Lung (tissue), 12 donors: ENCODE results near the gene AAMP. TPM values are rescaled to one million over a fixed set of nuclear protein-coding genes. Genes with fewer than 3 reads are reported as not detected.

Experiments
- ATAC-seq: fragments of 200-7000 bp; cut with Tn5 transposase; one replicate; pipeline ENCODE4 v1.9.1; 2020; ENCODE audit warnings: moderate number of reproducible peaks; ENCODE audit not compliant: insufficient read depth, low FRiP score
- DNase-seq, 3 donors: peaks; one replicate each; pipeline ENCODE4 v3.0.0-alpha.2; 2013 to 2017
- H3K27ac ChIP-seq, 2 donors: one replicate each; pipeline ENCODE4 v1.5.1; 2013; ENCODE audit warnings: mild to moderate bottlenecking in 2 of 2, moderate library complexity in 2 of 2, control low read depth in 1 of 2, inconsistent platforms in 1 of 2, low read depth in 1 of 2, low read length in 1 of 2
- H3K27me3 ChIP-seq, 3 donors: one replicate each; pipeline ENCODE4 v1.5.1; 2013; ENCODE audit warnings: low read length in 2 of 3; ENCODE audit not compliant: control insufficient read depth in 3 of 3, insufficient read depth in 3 of 3
- H3K36me3 ChIP-seq, 4 donors: one replicate each; pipeline ENCODE4 v1.5.1; 2013; ENCODE audit warnings: low read length in 4 of 4, mild to moderate bottlenecking in 1 of 4, moderate library complexity in 1 of 4; ENCODE audit not compliant: control insufficient read depth in 4 of 4, insufficient read depth in 4 of 4
- H3K4me1 ChIP-seq, 5 donors: one replicate each; pipeline ENCODE4 v1.5.1; 2013; ENCODE audit warnings: low read length in 5 of 5, mild to moderate bottlenecking in 2 of 5, moderate library complexity in 1 of 5; ENCODE audit not compliant: control insufficient read depth in 5 of 5, insufficient read depth in 5 of 5
- H3K4me3 ChIP-seq: one replicate; pipeline ENCODE4 v1.5.1; 2013; ENCODE audit warnings: mild to moderate bottlenecking, control low read depth, moderate library complexity
- H3K9ac ChIP-seq, 2 donors: one replicate each; pipeline ENCODE4 v1.5.1; 2013; ENCODE audit warnings: low read length in 2 of 2, control low read depth in 1 of 2; ENCODE audit not compliant: insufficient read depth in 1 of 2
- H3K9me3 ChIP-seq, 4 donors: one replicate each; pipeline ENCODE4 v1.5.1; 2013; ENCODE audit warnings: low read length in 3 of 4, mild to moderate bottlenecking in 1 of 4, moderate library complexity in 1 of 4; ENCODE audit not compliant: control insufficient read depth in 4 of 4, insufficient read depth in 3 of 4
- CTCF ChIP-seq: IDR thresholded peaks from 2 replicates; pipeline ENCODE4 v1.5.1; 2012; ENCODE audit warnings: mild to moderate bottlenecking; ENCODE audit errors: control extremely low read depth, extremely low read depth
- WGBS, 2 donors: extraction: QIAGEN DNeasy Blood & Tissue Kit; methylation state at CpG; one replicate each; pipeline ENCODE4 v1.1.7; 2013; 5-methylcytosine and 5-hydroxymethylcytosine counted together
- polyA plus RNA-seq, 2 donors: library from polyadenylated mRNA; stranded (reverse); fragments of 200-250 nt; gene quantifications; one replicate each; pipeline ENCODE4 v1.2.1, GENCODE V29; 2013
- total RNA-seq, 2 donors: library from RNA; depleted of rRNA in 1 of 2; stranded (reverse); fragments of >200 nt in 1 of 2; gene quantifications; one replicate each; pipeline ENCODE4 v1.2.1, GENCODE V29; 2014 to 2021
- donor health status: control.
- donor health status: control.
- donor health status: Bipolar disorder and iron deficiency.
- donor health status: healthy.
- donor health status: DM: yes; HTN: yes; CAD: no.

The AAMP gene
- total and polyA plus RNA-seq, 4 donors = 62.0 to 193 (median 78.5) TPM

- peak overlapping the region in 1 of 2 donors; percentile 7 for H3K27ac ChIP-seq
- H3K27me3 ChIP-seq = no peaks in the 10 kb centered on the region
- peaks cover 5 to 40% (median 11%) of the 10 kb centered on the region in 4 donors for H3K36me3 ChIP-seq
- TF ChIP-seq CTCF = no peak
- 66 to 74% methylated on average over 17 of the region's 17 CpGs for WGBS, 2 donors
- H3K4me1 ChIP-seq = peaks cover 0 to 25% (median 15%) of the 10 kb centered on the region in 5 donors
- DNase-seq = no peak
- H3K9me3 ChIP-seq = no peaks in the 10 kb centered on the region
- H3K4me3 ChIP-seq = no peak overlapping the region
- no peak overlapping the region for H3K9ac ChIP-seq
- ATAC-seq = no peak
Measured at GRCh38 chr2:218263817-218264641, 5.9 kb downstream of the AAMP start.

- 93% methylated on average over 37 to 39 of the region's 39 CpGs for WGBS, 2 donors
Measured at GRCh38 chr2:218262631-218263586, 7.0 kb downstream of the AAMP start.

GRCh38 chr2:218262237-218262600, 7.7 kb downstream of the AAMP start:
- H3K27ac ChIP-seq = no peak overlapping the region
- H3K9ac ChIP-seq = no peak overlapping the region
- DNase-seq = no peak
- TF ChIP-seq CTCF = no peak
- H3K4me1 ChIP-seq = peaks cover 0 to 32% (median 18%) of the 10 kb centered on the region in 5 donors
- H3K4me3 ChIP-seq = no peak overlapping the region
- 85 to 91% methylated on average over 6 of the region's 6 CpGs for WGBS, 2 donors
- peaks cover 0 to 37% (median 9%) of the 10 kb centered on the region in 4 donors for H3K36me3 ChIP-seq
- ATAC-seq = no peak
- H3K27me3 ChIP-seq = no peaks in the 10 kb centered on the region
- no peaks in the 10 kb centered on the region for H3K9me3 ChIP-seq

More at GRCh38 chr2:218262631-218263586, 7.0 kb downstream of the AAMP start:
- ATAC-seq (no peak), DNase-seq (no peak)
- no peak for TF ChIP-seq CTCF
- Histone ChIP-seq H3K27me3 (no peaks in the 10 kb centered on the region), H3K9ac (no peak overlapping the region), H3K27ac (no peak overlapping the region), H3K4me1 (peaks cover 0 to 27% (median 18%) of the 10 kb centered on the region in 5 donors), H3K4me3 (no peak overlapping the region), H3K9me3 (no peaks in the 10 kb centered on the region), H3K36me3 (peaks cover 5 to 40% (median 11%) of the 10 kb centered on the region in 4 donors)
